Stimulated activated CD4-positive, alpha-beta T cell treated with anti-CD3 and anti-CD28 coated beads, Interleukin-1b, Interleukin-23, amount 100 ng/mL, for 24 hours (primary cell): ENCODE results near the gene FJX1.

Experiments used
- DNase-seq, 4 experiments: peaks; one replicate each; pipeline ENCODE4 v3.0.0-alpha.2; 2020; ENCODE audit warnings: low read depth in 4 of 4, low spot score in 1 of 4

Gene FJX1, protein sequence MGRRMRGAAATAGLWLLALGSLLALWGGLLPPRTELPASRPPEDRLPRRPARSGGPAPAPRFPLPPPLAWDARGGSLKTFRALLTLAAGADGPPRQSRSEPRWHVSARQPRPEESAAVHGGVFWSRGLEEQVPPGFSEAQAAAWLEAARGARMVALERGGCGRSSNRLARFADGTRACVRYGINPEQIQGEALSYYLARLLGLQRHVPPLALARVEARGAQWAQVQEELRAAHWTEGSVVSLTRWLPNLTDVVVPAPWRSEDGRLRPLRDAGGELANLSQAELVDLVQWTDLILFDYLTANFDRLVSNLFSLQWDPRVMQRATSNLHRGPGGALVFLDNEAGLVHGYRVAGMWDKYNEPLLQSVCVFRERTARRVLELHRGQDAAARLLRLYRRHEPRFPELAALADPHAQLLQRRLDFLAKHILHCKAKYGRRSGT

GRCh38 chr11:35617687-35618496, at the start of gene FJX1:
Gene FJX1, plus strand, starts transcription at chr11:35618460. Its CDS starts 177 bp downstream, at chr11:35618637.
- peak in 1 of 4 experiments; percentile 24 for DNase-seq

GRCh38 chr11:35571696-35572095, 46.6 kb upstream of the FJX1 start:
- no peak for DNase-seq

DNA sequence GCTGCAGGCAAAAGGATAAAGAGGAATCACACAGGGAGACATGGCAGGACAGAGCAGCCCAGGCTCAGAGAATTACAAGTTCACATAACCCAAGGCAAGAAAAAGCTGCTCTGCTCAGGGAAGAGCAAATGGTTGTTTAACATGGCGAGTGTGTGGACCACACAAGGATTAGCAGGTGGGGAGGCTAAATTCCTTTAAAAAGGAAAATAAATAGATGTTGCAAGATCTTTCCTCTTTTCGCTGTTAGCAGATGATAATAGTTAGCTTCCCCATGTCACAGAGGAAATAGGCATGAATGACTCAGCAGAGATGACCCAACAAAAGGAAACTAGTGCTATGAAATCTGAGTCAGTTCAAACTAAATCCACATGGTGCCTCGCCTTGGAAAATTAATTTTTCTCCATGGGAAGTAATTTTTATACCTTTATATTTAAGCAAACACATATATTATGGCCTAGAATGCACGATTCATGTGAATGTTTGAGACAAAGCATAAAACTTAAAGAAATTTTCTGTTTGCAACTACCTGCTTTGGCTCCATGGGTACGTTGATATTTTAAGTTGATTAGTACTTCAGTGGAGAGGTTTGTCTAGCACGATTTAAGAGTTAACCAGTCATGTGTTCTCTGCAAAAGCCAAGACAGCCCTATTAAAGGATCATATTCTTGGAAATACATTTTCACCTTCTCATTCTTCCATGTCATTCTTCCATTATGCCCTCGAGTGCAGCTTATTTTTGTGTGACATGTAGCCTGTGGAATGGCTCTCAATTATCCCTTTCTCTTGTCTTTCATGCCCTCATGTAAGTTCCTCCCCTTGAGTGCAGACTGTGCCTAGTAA, 38.5 kb upstream of the FJX1 start:
- DNase-seq, result no peak

GRCh38 chr11:35580397-35580781, 37.9 kb upstream of the FJX1 start:
- no peak for DNase-seq

GRCh38 chr11:35582033-35582432, 36.2 kb upstream of the FJX1 start:
- DNase-seq, result no peak

DNA sequence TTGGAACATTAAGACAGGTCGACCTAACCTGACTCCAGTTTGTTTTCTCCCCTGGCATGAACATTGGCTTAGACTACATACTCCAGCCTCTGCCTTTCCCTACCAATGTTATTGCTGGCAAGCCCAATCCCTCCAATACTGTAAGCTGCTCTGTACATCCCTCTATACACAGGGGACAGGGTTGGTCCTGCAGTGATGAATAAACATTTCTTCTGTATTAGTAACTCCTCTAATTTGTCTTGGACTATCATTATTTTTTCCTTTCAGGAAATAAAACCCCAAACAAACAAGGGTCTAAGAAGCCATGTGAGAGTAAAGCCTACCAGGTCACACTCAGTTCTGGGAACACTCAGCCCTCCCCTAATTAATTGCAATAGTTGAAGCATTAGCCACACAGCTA, 35.1 kb upstream of the FJX1 start:
- no peak for DNase-seq

DNA sequence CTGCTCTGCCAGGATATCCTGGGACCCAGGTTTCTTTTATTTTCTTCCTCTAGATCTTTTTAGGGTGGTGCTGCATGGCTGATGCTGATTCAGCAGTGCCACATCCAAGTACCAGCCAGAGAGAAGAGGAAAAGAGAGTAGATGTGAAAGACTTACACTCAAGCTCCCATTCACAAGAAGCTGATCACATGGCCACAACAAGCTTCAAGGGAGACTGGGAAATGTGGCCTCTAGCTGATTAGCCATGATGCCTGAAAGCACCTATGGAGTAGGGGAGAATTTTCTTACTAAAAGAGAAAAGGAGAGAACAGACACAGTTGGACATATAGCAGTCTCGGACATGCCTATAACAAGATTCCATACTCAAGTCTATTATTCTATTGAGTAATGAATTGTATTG, 34.4 kb upstream of the FJX1 start:
- no peak for DNase-seq

GRCh38 chr11:35584321-35584720, 33.9 kb upstream of the FJX1 start:
- DNase-seq, result no peak

GRCh38 chr11:35585416-35585815, 32.8 kb upstream of the FJX1 start:
- no peak for DNase-seq

- no peak for DNase-seq
These were observed 32.0 kb upstream of the FJX1 start for GRCh38 chr11:35586222-35586621.

DNA sequence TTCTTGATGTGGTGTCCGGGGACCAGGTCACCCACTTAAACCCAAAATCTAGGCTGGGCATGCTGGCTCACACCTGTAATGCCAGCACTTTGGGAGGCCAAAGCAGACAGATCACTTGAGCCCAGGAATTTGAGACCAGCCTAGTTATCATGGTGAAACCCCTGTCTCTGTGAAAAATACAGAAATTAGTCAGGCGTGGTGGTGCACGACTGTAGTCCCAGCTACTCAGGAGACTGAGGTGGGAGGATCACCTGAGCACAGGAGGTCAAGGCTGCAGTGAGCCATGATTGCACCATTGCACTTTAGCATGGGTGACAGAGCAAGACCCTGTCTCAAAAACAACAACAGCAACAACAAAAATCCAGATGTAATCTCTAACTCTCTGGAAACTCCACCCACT, 30.3 kb upstream of the FJX1 start:
- DNase-seq, result no peak

GRCh38 chr11:35588627-35589026, 29.6 kb upstream of the FJX1 start:
- no peak for DNase-seq

- DNase-seq, result no peak
These were observed 29.0 kb upstream of the FJX1 start for GRCh38 chr11:35589281-35589680.

DNA sequence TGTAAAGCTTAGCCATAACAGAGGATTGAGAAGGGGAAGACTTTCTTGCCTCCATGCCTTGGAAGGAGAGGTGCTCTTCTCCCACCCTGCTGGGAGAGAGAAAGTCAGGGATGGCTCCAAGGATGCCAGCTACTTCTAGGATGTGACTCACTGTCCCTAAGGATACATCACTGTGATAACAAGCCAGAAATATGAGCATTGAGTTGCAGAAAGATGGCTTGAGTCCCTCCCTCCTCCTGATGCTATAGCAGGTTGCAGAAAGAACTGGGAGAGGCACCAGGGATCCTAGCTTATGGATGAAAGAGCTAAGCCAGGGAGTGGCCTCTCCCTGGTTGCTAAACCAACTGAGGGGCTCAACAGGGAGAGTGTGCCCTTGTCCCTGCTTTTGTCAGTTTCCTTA, 27.8 kb upstream of the FJX1 start:
- no peak for DNase-seq

GRCh38 chr11:35593143-35593542, 25.1 kb upstream of the FJX1 start:
- no peak for DNase-seq

DNA sequence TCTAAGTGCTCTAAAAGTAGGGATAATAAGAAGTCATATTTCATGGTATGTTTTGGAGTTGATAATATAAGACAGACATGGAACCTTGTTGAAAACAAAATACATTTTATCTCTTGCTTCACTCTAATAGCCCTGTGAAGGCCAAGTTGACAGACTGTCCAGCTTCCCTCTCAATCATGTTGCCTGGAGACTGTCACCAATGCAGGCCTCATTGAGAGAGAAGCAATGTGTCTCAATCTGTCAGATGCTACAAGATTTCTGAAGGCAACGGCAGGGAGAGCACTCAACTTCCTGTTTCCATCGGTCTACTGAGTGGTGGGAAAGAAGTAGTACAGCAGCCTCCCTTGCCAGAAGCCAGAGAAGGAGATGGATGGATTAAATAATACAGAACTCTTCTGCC, 23.6 kb upstream of the FJX1 start:
- DNase-seq, result no peak

DNA sequence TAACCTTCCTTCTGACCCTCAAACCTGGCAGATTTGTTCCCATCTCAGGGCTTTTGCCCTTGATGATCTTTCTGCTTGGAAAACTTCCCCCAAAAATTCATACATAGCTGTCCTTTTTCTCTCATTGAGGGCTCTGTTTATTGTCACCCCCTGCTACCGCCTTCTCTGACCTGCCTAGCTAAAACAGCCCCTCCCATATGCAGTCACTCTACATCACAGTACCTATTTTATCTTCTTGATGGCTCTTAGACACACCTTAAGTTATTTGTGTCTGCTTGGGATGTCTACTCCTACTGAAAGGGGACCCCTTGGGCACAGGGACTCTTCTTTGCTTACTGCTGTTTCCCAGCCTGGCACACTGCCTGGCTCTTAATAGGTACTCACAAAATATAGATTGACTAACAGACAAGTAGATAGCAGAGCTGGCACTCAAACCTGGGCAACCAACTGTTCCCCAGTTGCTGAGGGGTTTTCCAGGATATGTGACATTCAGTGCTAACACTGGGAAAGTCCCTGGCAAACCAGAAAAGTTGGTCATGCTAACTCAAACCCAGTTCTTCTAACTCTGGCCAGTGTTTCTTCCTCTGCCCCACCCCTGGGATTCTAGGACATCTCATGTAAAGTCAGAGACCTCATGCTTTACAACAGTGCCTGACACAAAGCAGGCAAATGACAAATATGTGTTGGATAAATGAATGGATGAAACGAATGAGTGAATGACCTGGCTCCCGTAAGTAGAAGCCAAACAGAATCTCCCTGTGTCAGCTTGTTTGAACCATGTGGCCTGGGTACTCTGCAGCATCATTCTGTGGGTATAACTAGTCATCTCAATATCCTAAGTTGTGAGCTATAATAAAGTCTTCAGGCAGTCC, 19.8 kb upstream of the FJX1 start:
- no peak for DNase-seq

GRCh38 chr11:35600331-35600838, 17.9 kb upstream of the FJX1 start:
- no peak for DNase-seq

DNA sequence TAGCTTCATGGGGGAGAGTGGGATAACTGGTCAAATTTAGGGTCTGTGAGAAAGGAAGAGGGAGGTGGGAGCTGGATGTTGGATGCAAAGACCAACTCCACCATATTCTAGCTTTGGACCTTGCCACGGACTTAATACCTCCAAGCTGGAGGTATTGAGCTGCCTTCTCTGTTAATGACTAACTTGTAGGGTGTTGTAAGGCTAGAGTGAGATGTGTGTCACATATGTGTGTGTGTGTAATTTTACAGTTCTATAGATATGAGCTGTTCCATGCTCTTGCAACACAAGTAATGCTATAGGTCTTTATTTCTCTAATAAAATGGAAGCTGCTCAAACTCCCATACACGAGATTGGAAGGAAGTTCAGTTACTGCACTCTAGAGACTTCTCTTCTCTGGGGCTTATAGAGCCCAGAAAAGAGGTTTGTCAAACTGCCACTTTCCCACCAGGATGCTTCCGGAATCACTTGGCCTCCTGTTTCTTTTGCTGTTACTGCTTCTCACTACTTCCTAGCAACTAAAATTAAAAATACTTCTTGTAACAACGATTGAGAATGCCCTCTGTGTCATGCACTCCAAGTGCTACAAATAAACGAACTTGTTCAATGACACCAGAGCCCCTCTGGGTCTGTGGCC, 16.0 kb upstream of the FJX1 start:
- DNase-seq, result no peak

DNA sequence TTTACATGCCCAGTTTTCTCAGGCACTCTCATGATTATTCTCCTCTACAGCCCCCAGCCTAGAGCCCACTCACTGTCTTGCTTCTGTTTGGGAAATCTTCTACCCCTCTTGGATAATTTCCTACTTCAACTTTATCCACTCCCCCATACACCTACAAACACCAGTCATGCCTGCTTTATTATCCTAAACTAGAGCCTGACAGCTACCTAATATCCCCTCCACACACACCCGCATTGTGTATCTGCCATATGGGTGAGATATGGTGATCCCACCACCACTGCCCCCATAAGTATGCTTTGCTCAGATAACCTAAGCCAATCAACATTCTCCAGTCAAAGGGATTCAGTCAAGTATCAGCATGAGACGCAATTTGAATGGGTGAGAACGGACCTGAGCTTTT, 15.3 kb upstream of the FJX1 start:
- DNase-seq, result no peak
